ENCODE data around the gene KCNJ6. TPM values are rescaled to one million over a fixed set of nuclear protein-coding genes. Genes with fewer than 3 reads are reported as not detected.

KCNJ6 gene
- polyA plus RNA-seq, 3 donors from 2014 or later, result not detected

DNA sequence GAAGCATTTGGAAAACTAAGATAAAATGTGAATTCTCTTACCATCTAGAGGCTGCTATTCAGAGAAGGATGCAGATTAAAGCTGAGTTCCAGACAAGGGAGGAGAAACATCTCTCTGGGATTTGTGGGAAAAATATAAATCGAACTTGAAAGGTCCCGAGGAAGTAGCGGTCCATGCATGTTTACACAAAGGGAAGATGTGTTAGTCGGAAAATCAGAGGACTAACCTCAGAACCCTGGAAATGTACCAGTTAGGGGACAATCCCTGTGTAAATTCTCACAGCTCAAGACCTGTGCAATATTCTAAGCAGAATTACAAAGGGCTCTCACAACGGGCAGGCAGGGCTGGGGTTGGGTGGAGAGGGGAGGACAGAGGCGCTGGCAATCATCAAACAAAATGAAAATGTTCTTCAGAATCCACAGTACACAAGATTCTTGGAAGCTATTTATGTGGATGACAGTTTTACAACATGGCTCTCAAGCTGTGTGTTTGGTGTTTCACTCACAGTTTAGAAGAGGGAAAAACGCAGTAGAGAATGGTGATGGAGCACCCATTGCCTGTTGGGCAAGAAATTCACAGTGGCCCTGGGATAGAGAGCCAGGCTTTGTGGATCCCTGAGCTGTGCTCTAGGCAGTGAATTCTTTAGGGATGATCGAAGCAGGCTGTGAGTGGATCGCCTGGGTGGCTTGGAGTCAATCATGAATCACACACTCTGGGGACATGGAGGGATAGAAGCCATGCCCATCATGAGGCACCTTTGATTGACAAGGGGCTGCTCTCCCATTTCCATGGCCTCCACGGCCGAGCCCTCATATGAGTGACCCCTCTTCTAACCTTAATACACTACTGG is 47.6 kb downstream of the KCNJ6 start:
- H3K4me3 Mint-ChIP-seq, result no peak overlapping the region
- DNase-seq, result no peak
- H3K27ac Mint-ChIP-seq, result no peak overlapping the region
- H3K4me1 Mint-ChIP-seq, result no peaks in the 10 kb centered on the region
- H3K9me3 Mint-ChIP-seq, result no peaks in the 10 kb centered on the region
- H3K36me3 Mint-ChIP-seq, result no peaks in the 10 kb centered on the region
- peaks cover 0 to 8% (median 4%) of the 10 kb centered on the region in 3 donors for H3K27me3 Mint-ChIP-seq (ENCODE audit: low read depth in 3 of 3)

DNA sequence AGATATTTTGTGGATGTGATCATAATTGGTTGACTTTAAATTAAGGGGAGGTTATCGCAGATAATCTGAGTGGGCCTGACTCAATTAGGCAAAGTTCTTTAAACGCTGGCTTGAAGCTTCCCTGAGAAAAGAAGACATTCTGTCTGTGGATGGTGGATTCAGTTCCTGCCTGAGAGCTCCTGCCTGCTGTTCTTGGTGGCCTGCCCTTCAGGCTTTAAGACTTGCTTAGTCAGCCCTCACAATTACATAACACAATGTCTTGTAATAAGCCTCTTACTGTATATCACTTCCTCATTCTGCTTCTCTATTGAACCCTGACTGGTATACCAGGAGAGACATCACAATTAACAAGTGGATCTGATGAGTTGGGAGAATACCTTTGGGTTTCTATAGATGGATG is 50.2 kb downstream of the KCNJ6 start:
- H3K27me3 Mint-ChIP-seq (ENCODE audit: low read depth in 3 of 3), result peaks cover 4 to 6% (median 5%) of the 10 kb centered on the region in 3 donors
- no peak for DNase-seq
- no peaks in the 10 kb centered on the region for H3K36me3 Mint-ChIP-seq
- no peaks in the 10 kb centered on the region for H3K4me1 Mint-ChIP-seq
- H3K9me3 Mint-ChIP-seq, result no peaks in the 10 kb centered on the region
- no peak overlapping the region for H3K4me3 Mint-ChIP-seq
- H3K27ac Mint-ChIP-seq, result no peak overlapping the region

DNA sequence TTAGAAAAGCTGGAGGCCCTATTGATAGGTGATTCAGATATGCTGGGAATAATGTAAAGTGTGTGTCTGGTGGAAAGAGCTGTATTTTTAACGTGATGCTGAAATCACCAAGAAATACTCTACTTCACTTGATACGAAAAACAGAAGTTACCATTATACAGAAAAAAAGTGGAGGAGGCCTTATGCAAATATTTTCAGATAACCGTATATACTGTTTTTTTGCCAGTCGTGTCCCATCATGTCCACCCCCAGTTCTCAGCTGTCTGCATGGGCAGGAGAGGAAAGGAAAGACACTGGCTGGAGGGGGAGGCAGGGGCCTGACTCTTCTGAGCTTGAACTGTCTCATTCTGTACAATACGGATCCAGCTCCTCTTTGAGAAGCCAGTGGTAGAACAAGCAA is 51.1 kb downstream of the KCNJ6 start:
- Mint-ChIP-seq H3K4me3 (no peak overlapping the region), H3K4me1 (no peaks in the 10 kb centered on the region)

DNA sequence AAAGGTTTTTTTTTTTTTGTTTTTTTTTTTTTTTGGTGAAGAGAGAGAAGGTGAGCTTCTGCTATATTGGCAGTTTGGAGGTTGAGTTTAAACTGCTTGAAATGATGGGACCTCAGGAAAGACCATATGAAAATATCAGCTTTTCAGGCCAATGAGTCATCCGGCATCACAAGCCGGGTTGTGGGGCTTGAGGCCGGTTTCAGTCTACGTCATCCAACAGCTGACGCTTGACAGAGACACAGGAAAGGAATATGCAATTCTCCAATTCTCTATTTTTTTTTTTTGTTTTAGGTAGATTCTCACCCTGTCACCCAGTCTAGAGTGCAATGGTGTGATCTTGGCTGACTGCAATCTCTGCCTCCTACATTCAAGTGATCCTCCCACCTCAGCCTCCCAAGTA is 52.4 kb downstream of the KCNJ6 start:
- no peaks in the 10 kb centered on the region for H3K9me3 Mint-ChIP-seq
- no peak overlapping the region for H3K4me3 Mint-ChIP-seq
- H3K4me1 Mint-ChIP-seq, result no peaks in the 10 kb centered on the region
- no peak overlapping the region for H3K27ac Mint-ChIP-seq
- DNase-seq, result no peak
- no peaks in the 10 kb centered on the region for H3K36me3 Mint-ChIP-seq
- H3K27me3 Mint-ChIP-seq (ENCODE audit: low read depth in 3 of 3), result peaks cover 4 to 9% (median 8%) of the 10 kb centered on the region in 3 donors

More for the DNA sequence above, 51.1 kb downstream of the KCNJ6 start:
- no peaks in the 10 kb centered on the region for H3K9me3 Mint-ChIP-seq
- no peak overlapping the region for H3K27ac Mint-ChIP-seq
- H3K36me3 Mint-ChIP-seq, result no peaks in the 10 kb centered on the region
- DNase-seq, result no peak
- peaks cover 4 to 6% (median 5%) of the 10 kb centered on the region in 3 donors for H3K27me3 Mint-ChIP-seq (ENCODE audit: low read depth in 3 of 3)

DNA sequence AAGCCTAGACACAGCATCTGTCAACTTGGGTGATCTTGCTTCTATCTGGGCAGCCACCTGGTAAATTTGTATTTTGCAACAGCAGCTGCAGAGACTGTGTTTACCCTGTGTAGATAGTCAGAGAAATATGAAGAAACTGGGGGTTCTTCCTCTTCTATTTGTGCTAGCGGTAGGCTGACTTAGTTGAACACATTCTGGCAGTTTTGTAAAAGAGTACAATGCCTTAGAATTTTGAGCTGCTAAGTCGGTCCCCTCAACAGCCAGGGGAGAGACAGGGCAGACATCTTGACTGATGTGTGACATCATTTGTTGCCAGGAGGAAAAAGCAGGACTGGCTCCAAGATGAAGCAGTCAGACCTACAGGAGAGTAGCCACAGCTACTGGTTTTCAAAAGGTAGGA is 53.7 kb downstream of the KCNJ6 start:
- Mint-ChIP-seq H3K4me3 (no peak overlapping the region), H3K27ac (no peak overlapping the region), H3K36me3 (no peaks in the 10 kb centered on the region), H3K27me3 (ENCODE audit: low read depth in 3 of 3) (peaks cover 4 to 11% (median 10%) of the 10 kb centered on the region in 3 donors), H3K4me1 (no peaks in the 10 kb centered on the region), H3K9me3 (no peaks in the 10 kb centered on the region)
- DNase-seq, result no peak

DNA sequence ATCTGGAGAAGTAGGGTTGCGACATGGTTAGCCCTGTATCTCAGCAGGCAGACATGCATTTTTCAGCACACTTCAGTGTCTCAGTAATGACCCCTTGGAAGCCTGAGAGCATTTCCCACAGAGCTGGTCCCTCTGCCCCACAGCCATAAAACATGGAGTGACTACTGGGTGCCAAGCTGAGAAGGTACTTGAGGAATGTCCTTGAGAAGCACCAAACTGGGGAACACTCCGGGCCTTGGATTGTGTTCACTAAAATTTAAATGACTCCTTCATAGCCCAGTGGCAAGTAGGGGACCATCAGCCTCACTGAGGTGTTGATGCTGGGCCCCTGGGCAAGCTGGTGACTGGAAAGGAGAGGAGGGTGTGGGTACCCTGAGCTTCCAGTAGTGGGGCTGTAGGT is 54.7 kb downstream of the KCNJ6 start:
- H3K27me3 Mint-ChIP-seq (ENCODE audit: low read depth in 3 of 3), result peaks cover 4 to 14% (median 10%) of the 10 kb centered on the region in 3 donors
- no peak for DNase-seq
- H3K36me3 Mint-ChIP-seq, result no peaks in the 10 kb centered on the region
- no peaks in the 10 kb centered on the region for H3K4me1 Mint-ChIP-seq
- no peak overlapping the region for H3K27ac Mint-ChIP-seq
- no peaks in the 10 kb centered on the region for H3K9me3 Mint-ChIP-seq
- H3K4me3 Mint-ChIP-seq, result no peak overlapping the region

DNA sequence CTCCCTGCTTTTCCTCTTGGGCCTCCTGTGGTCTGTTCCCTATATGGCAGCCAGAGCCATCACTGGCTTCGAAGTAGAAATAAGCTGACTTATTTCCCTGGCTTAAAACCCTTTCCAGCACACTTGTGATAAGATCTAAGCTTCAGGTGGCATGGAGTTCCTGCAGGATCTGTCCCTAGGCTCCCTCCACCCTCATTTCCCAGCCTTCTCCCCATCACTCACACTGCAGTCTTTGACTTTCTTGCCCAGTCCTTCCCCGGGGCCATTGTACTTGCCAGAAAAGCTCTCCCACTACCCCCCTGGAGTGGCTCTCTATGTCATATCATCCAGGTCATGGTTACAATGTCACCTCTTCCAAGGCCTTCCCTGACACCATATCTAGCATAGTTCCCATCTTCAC is 55.8 kb downstream of the KCNJ6 start:
- Mint-ChIP-seq H3K27me3 (ENCODE audit: low read depth in 3 of 3) (peaks cover 4 to 18% (median 7%) of the 10 kb centered on the region in 3 donors), H3K36me3 (no peaks in the 10 kb centered on the region), H3K9me3 (peaks cover 0 to 3% (median 0%) of the 10 kb centered on the region in 6 donors), H3K27ac (no peak overlapping the region), H3K4me3 (no peak overlapping the region), H3K4me1 (no peaks in the 10 kb centered on the region)
- no peak for DNase-seq

DNA sequence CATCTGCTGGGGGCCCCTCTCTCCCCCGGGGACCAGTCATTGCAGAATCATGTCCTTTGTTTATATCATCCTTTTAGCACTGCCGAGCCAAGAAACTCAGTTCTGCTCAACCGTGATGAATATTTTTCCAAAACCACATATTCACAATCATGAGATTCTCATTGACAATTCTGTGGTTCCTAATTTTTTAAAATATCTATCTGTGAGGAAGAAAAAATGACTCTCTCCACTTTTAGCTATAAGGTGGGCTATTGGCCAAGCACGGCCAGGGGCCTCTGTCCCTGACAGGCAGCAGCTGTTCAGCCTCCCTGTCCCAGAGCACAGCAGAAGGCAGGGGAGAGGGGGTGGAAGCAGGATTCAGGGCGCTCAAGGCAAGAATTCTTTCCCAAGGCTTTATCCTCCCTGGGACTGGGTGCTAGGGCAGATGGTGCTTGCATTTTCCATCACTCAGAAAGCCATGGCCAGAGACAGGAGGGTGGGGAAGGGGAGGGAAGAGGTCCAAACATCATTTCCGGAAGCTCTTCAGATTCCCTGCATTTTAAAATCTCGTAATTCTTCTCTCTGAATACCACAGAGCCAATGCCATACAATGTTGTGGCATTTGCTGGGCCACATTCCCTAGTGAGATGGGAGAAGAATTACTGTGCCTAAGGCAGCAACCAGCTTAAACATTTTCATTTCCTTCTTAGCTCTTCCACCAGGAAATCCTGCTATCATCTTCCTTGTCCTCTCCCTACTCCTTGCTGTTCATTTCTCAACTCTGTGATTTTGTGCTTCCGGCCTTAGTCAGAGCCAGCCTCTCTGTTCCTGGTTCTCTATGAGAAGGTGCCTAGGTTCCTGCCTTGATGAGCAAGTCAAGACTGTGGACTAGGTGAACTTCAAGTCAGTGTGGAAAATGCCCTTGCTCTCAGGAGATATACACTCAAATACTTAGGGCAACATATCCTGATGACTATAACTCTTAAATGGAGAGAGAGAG is 60.3 kb downstream of the KCNJ6 start:
- Mint-ChIP-seq H3K36me3 (no peaks in the 10 kb centered on the region), H3K4me1 (no peaks in the 10 kb centered on the region)

DNA sequence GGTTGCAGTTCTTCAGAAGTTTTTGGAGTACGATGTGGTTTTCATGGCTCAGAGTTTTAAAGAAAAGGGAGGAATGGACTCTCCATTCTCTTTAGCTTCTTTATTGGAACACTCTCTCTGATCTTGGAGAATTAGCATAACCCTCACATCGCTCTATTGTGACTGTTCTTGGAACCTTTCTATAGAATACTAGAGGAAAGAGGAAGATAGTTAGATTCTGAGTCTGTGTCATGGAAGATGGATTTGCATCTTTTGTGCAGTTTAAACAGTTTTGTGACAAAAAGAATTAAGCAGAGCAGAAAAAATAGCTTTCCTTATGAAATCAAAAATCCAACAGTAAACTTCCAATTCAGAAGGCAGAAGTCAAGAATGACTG is 61.0 kb downstream of the KCNJ6 start:
- no peak for DNase-seq
- peaks cover 0 to 18% (median 5%) of the 10 kb centered on the region in 6 donors for H3K9me3 Mint-ChIP-seq
- peaks cover 4 to 21% (median 6%) of the 10 kb centered on the region in 3 donors for H3K27me3 Mint-ChIP-seq (ENCODE audit: low read depth in 3 of 3)
- no peak overlapping the region for H3K4me3 Mint-ChIP-seq
- H3K4me1 Mint-ChIP-seq, result no peaks in the 10 kb centered on the region
- no peak overlapping the region for H3K27ac Mint-ChIP-seq
- no peaks in the 10 kb centered on the region for H3K36me3 Mint-ChIP-seq

More for the DNA sequence above, 60.3 kb downstream of the KCNJ6 start:
- Mint-ChIP-seq H3K27me3 (ENCODE audit: low read depth in 3 of 3) (peaks cover 4 to 21% (median 6%) of the 10 kb centered on the region in 3 donors), H3K4me3 (no peak overlapping the region), H3K9me3 (peaks cover 0 to 18% (median 5%) of the 10 kb centered on the region in 6 donors), H3K27ac (no peak overlapping the region)
- DNase-seq, result no peak

DNA sequence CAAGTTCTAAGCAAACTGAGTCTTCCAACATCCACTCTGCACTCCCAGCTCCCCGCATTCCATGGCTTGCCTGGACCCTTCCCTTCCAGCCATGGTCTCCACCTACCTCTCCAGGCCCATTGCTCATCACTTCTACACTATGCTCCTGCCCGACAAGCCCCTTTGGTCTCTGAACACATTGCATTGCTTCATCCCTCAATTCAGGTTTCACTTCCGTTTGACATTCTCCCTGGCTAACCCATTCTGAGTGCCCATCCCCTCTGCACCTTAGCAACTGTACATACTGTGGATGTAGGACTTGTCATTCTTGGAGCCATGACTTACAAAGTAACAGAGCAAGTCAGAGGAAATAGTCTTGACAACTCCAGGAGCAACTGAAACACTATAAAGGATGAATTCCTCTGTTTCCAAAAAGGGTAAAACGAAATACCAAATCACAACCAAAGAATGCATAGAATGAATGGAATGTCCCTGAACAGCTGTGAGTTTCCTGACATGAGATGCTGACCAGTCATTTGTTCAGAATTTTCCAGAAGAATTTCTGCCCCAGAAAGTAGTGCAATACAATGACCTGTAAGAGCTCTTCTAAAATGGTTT is 66.7 kb downstream of the KCNJ6 start:
- Mint-ChIP-seq H3K4me1 (no peaks in the 10 kb centered on the region), H3K27ac (no peak overlapping the region), H3K4me3 (no peak overlapping the region), H3K9me3 (peaks cover 0 to 18% (median 5%) of the 10 kb centered on the region in 6 donors), H3K36me3 (no peaks in the 10 kb centered on the region), H3K27me3 (ENCODE audit: low read depth in 3 of 3) (peaks cover 0 to 6% (median 4%) of the 10 kb centered on the region in 3 donors)
- no peak for DNase-seq

DNA sequence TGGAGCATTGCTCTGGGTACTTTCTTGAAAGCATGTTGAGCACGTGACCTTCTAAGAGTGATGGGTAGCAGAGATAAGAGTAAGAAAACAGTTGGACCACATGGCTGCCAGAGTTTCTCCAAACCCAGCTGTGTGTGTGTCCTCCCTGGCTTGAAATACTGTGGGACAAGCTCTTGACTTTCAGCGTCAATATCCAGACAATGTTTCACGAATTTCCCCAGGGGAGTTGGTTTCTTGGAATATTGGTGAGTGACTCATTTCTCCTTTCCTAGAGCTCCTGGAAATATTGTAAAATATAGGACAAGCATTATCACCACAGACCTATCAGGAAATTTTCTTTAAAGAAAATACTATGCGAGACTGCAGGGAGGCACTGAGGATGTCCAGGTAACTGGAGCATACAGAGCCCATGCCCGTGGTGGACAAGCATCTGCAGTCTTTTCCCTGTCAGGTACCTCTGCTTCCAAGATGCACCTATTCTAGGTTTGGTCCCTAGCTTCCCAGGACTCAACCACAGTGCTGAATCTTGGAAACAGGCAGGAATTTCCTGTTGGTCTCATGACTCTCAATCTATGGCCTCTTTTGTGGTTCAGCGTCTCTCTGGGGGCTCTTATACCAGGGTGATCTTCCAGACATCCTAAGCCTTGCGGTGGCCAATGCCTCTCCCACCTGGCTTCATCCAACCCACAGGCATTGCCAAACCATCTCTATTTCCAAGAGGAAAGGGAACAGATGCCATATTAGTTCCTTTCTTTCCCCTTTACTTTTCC is 67.4 kb downstream of the KCNJ6 start:
- DNase-seq, result no peak
- Mint-ChIP-seq H3K4me1 (no peaks in the 10 kb centered on the region), H3K27ac (no peak overlapping the region), H3K27me3 (ENCODE audit: low read depth in 3 of 3) (peaks cover 0 to 6% (median 4%) of the 10 kb centered on the region in 3 donors), H3K36me3 (no peaks in the 10 kb centered on the region), H3K9me3 (peaks cover 0 to 13% (median 4%) of the 10 kb centered on the region in 6 donors), H3K4me3 (no peak overlapping the region)

DNA sequence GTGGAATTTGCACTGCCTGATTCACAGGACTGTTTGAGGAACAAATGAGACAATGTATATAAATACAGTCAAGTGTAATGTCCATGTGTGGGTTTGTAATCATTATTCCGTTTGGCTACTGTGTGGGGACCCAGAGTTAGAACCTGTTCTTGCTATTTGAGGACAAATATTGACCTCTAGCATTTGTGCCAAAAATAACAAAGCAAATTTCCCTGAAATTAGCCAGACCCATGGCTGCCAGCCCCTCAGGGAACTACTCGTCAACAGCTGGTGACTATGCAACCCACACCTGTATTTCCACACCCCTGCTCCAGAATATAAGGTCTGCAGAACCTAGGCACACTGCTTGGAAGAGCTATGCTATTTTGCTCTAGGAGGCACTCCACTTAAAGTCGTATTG is 70.7 kb downstream of the KCNJ6 start:
- DNase-seq, result no peak
- Mint-ChIP-seq H3K36me3 (no peaks in the 10 kb centered on the region), H3K27me3 (ENCODE audit: low read depth in 3 of 3) (peaks cover 0 to 6% (median 0%) of the 10 kb centered on the region in 3 donors), H3K9me3 (peaks cover 0 to 2% (median 0%) of the 10 kb centered on the region in 6 donors), H3K27ac (no peak overlapping the region), H3K4me3 (no peak overlapping the region), H3K4me1 (no peaks in the 10 kb centered on the region)

DNA sequence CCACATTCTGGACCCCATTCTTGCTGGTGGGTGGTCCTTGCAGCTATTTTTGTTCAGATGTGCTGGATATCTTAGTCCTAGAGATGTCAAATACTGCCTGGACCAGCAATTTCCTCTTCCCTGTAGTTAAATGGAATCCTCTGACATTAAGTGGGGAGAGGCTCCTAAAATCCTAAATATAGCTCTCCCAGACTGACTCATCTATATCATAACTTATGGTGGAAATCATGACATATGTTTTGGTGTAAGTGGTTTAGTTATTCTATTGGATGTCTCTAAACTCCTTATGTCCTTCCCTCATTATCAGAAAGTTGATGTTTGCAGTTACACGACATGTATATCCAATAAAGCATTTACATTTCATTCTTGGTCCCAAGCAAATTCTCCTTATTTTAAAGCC is 73.1 kb downstream of the KCNJ6 start:
- no peak for DNase-seq
- H3K9me3 Mint-ChIP-seq, result peaks cover 0 to 2% (median 0%) of the 10 kb centered on the region in 6 donors
- H3K4me3 Mint-ChIP-seq, result no peak overlapping the region

More for the DNA sequence above, 73.1 kb downstream of the KCNJ6 start:
- H3K36me3 Mint-ChIP-seq, result no peaks in the 10 kb centered on the region
- peaks cover 0 to 8% (median 0%) of the 10 kb centered on the region in 3 donors for H3K27me3 Mint-ChIP-seq (ENCODE audit: low read depth in 3 of 3)
- no peak overlapping the region for H3K27ac Mint-ChIP-seq
- H3K4me1 Mint-ChIP-seq, result no peaks in the 10 kb centered on the region
